H9 (cell line): Measurements from ENCODE around the gene ADARB2. TPM values are rescaled to one million over a fixed set of nuclear protein-coding genes. Genes with fewer than 3 reads are reported as not detected.

Source experiments
- DNase-seq: peaks from one replicate; pipeline ENCODE4 v3.0.0-alpha.2; 2017
- H2AFZ ChIP-seq: one replicate; pipeline ENCODE4 v1.6.1; 2013; ENCODE audit warnings: mild to moderate bottlenecking, low read length, control low read depth, moderate library complexity
- H2AK5ac ChIP-seq: 2 replicates; pipeline ENCODE4 v1.6.1; 2013; ENCODE audit warnings: low read length, control low read depth, mixed read lengths; ENCODE audit not compliant: insufficient read length
- H2BK120ac ChIP-seq: one replicate; pipeline ENCODE4 v1.6.1; 2013; ENCODE audit warnings: low read depth, mild to moderate bottlenecking, low read length, control low read depth, inconsistent platforms; ENCODE audit not compliant: poor library complexity, severe bottlenecking
- H2BK12ac ChIP-seq: 2 replicates; pipeline ENCODE4 v1.6.1; 2013; ENCODE audit warnings: low read length, control low read depth, mixed read lengths, low read depth; ENCODE audit not compliant: insufficient read length
- H2BK15ac ChIP-seq: 2 replicates; pipeline ENCODE4 v1.6.1; 2013; ENCODE audit warnings: low read depth, low read length, control low read depth
- H2BK20ac ChIP-seq: one replicate; pipeline ENCODE4 v1.6.1; 2013; ENCODE audit warnings: low read depth, mild to moderate bottlenecking, low read length, control low read depth, inconsistent platforms; ENCODE audit not compliant: poor library complexity, severe bottlenecking
- H2BK5ac ChIP-seq: 2 replicates; pipeline ENCODE4 v1.6.1; 2013; ENCODE audit warnings: low read length, control low read depth, mixed read lengths; ENCODE audit not compliant: insufficient read length
- H3K14ac ChIP-seq: 2 replicates; pipeline ENCODE4 v1.6.1; 2013; ENCODE audit warnings: low read length, control low read depth; ENCODE audit not compliant: insufficient read depth
- H3K18ac ChIP-seq: 2 replicates; pipeline ENCODE4 v1.6.1; 2013; ENCODE audit warnings: low read depth, mild to moderate bottlenecking, mixed read lengths, low read length, control low read depth; ENCODE audit not compliant: insufficient read length
- H3K23ac ChIP-seq: 2 replicates; pipeline ENCODE4 v1.6.1; 2013; ENCODE audit warnings: low read length, control low read depth, mixed read lengths, low read depth; ENCODE audit not compliant: insufficient read length
- H3K23me2 ChIP-seq: 2 replicates; pipeline ENCODE4 v1.6.1; 2013; ENCODE audit warnings: low read depth, mild to moderate bottlenecking, mixed read lengths, low read length, control low read depth; ENCODE audit not compliant: insufficient read length, poor library complexity, severe bottlenecking
- H3K27ac ChIP-seq: 2 replicates; pipeline ENCODE4 v1.5.1; 2013; ENCODE audit warnings: low read length, control low read depth, mixed read lengths, low read depth; ENCODE audit not compliant: insufficient read length
- H3K27me3 ChIP-seq: 2 replicates; pipeline ENCODE4 v1.6.1; 2013; ENCODE audit warnings: low read length, control low read depth, inconsistent platforms; ENCODE audit not compliant: insufficient read depth
- H3K4ac ChIP-seq: 2 replicates; pipeline ENCODE4 v1.6.1; 2013; ENCODE audit warnings: low read depth, mild to moderate bottlenecking, control low read depth, inconsistent platforms, low read length, moderate library complexity
- H3K4me1 ChIP-seq: 2 replicates; pipeline ENCODE4 v1.6.1; 2013; ENCODE audit warnings: low read length, control low read depth, inconsistent platforms; ENCODE audit not compliant: insufficient read depth
- H3K4me2 ChIP-seq: 2 replicates; pipeline ENCODE4 v1.6.1; 2013; ENCODE audit warnings: low read length, control low read depth, mixed read lengths; ENCODE audit not compliant: insufficient read length, insufficient read depth
- H3K56ac ChIP-seq: 2 replicates; pipeline ENCODE4 v1.6.1; 2013; ENCODE audit warnings: low read depth, mild to moderate bottlenecking, mixed read lengths, low read length, control low read depth; ENCODE audit not compliant: insufficient read length
- H3K79me1 ChIP-seq: 2 replicates; pipeline ENCODE4 v1.6.1; 2013; ENCODE audit warnings: low read depth, mild to moderate bottlenecking, moderate library complexity, low read length, control low read depth, inconsistent platforms; ENCODE audit not compliant: insufficient read depth, poor library complexity, severe bottlenecking
- H3K79me2 ChIP-seq: 2 replicates; pipeline ENCODE4 v1.6.1; 2013; ENCODE audit warnings: low read length, control low read depth, inconsistent platforms; ENCODE audit not compliant: insufficient read depth
- H3K9ac ChIP-seq: 2 replicates; pipeline ENCODE4 v1.6.1; 2013; ENCODE audit warnings: low read length, control low read depth, mixed read lengths; ENCODE audit not compliant: insufficient read length; ENCODE audit errors: extremely low read depth
- H3K9me3 ChIP-seq: one replicate; pipeline ENCODE4 v1.6.1; 2013; ENCODE audit warnings: low read depth, low read length, inconsistent platforms; ENCODE audit not compliant: control insufficient read depth
- H3T11ph ChIP-seq: one replicate; pipeline ENCODE4 v1.6.1; 2013; ENCODE audit warnings: mild to moderate bottlenecking, low read length, control low read depth, inconsistent platforms
- H4K20me1 ChIP-seq: one replicate; pipeline ENCODE4 v1.6.1; 2013; ENCODE audit not compliant: control insufficient read depth, insufficient read length, insufficient read depth
- H4K5ac ChIP-seq: 2 replicates; pipeline ENCODE4 v1.6.1; 2013; ENCODE audit warnings: low read depth, mild to moderate bottlenecking, mixed read lengths, low read length, control low read depth; ENCODE audit not compliant: insufficient read length
- H4K8ac ChIP-seq: replicated peaks from 2 replicates; pipeline ENCODE4 v1.6.1; 2013; ENCODE audit warnings: low read length, control low read depth, mixed read lengths, low read depth; ENCODE audit not compliant: insufficient read length
- H4K91ac ChIP-seq: 2 replicates; pipeline ENCODE4 v1.6.1; 2013; ENCODE audit warnings: low read depth, mild to moderate bottlenecking, moderate library complexity, mixed read lengths, low read length, control low read depth; ENCODE audit not compliant: insufficient read length
- H3K27ac Mint-ChIP-seq, 3 experiments: 2 replicates in 2 of 3; 3 replicates in 1 of 3; pipeline ENCODE4 v1.8.0; 2020 to 2021; ENCODE audit warnings: mixed read lengths in 3 of 3, mild to moderate bottlenecking in 1 of 3, moderate library complexity in 1 of 3
- H3K27me3 Mint-ChIP-seq: 2 replicates; pipeline ENCODE4 v1.8.0; 2021; ENCODE audit warnings: low read depth, mild to moderate bottlenecking, moderate library complexity, mixed read lengths
- H3K36me3 Mint-ChIP-seq, 3 experiments: 2 replicates in 2 of 3; 3 replicates in 1 of 3; pipeline ENCODE4 v1.8.0; 2020 to 2021; ENCODE audit warnings: low read depth in 3 of 3, mixed read lengths in 3 of 3; ENCODE audit not compliant: insufficient read depth in 1 of 3
- H3K4me1 Mint-ChIP-seq, 2 experiments: 2 replicates each; pipeline ENCODE4 v1.8.0; 2020; ENCODE audit warnings: mixed read lengths in 2 of 2
- H3K4me3 Mint-ChIP-seq, 2 experiments: 2 replicates in 1 of 2; 3 replicates in 1 of 2; pipeline ENCODE4 v1.8.0; 2020 to 2021; ENCODE audit warnings: mild to moderate bottlenecking in 2 of 2, mixed read lengths in 2 of 2, moderate library complexity in 1 of 2
- H3K9me3 Mint-ChIP-seq, 2 experiments: 2 replicates in 1 of 2; 3 replicates in 1 of 2; pipeline ENCODE4 v1.8.0; 2020; ENCODE audit warnings: mild to moderate bottlenecking in 2 of 2, mixed read lengths in 2 of 2, moderate library complexity in 1 of 2
- CTCF ChIP-seq: fragments of 200-600 bp; sonication (generic); conservative IDR thresholded peaks from 3 replicates; pipeline ENCODE4 v1.8.0; 2021; ENCODE audit warnings: antibody characterized with exemption, mild to moderate bottlenecking
- WGBS: extraction: QIAGEN DNeasy Blood & Tissue Kit; methylation state at CpG from one replicate; pipeline ENCODE4 v1.1.7; 2013; ENCODE audit warnings: missing lambda C conversion rate, low lambda C conversion rate, mixed read lengths; ENCODE audit not compliant: insufficient read length; ENCODE audit errors: extremely low coverage; 5-methylcytosine and 5-hydroxymethylcytosine counted together
- total RNA-seq: library from RNA; stranded (reverse); gene quantifications from 2 replicates; pipeline ENCODE4 v1.2.1, GENCODE V29; 2021

ADARB2 gene
- total RNA-seq, 1 experiment from 2014 or later: 0.87 TPM

- Histone ChIP-seq H3K27me3 (no peaks in the 10 kb centered on the region), H3K79me1 (no peaks in the 10 kb centered on the region), H3K4me1 (no peaks in the 10 kb centered on the region), H2AK5ac (no peak overlapping the region), H2BK120ac (no peak overlapping the region), H4K8ac (no peak overlapping the region), H3K9me3 (no peaks in the 10 kb centered on the region), H4K91ac (no peak overlapping the region), H3K4ac (no peak overlapping the region), H2AFZ (no peak overlapping the region), H3K9ac (no peak overlapping the region), H2BK20ac (no peak overlapping the region), H2BK5ac (no peak overlapping the region), H2BK12ac (no peak overlapping the region), H3T11ph (no peak overlapping the region), H3K18ac (no peak overlapping the region), H3K23me2 (no peaks in the 10 kb centered on the region), H3K4me2 (no peak overlapping the region), H4K5ac (no peak overlapping the region), H3K23ac (no peak overlapping the region), H2BK15ac (no peak overlapping the region), H3K56ac (no peak overlapping the region), H4K20me1 (no peaks in the 10 kb centered on the region), H3K79me2 (no peaks in the 10 kb centered on the region), H3K14ac (no peak overlapping the region), H3K27ac (no peak overlapping the region)
- TF ChIP-seq CTCF: no peak
- peaks cover 12% of the 10 kb centered on the region; the same call in 1 of the 2 replicates for H3K27me3 Mint-ChIP-seq
- peaks cover 11 to 21% of the 10 kb centered on the region in 2 experiments for H3K4me1 Mint-ChIP-seq
- H3K27ac Mint-ChIP-seq: no peak overlapping the region
- H3K36me3 Mint-ChIP-seq: no peaks in the 10 kb centered on the region
- no peak overlapping the region for H3K4me3 Mint-ChIP-seq
- no CpG with 5 or more reads among the region's 4 CpGs for WGBS
- no peak for DNase-seq
- no peaks in the 10 kb centered on the region for H3K9me3 Mint-ChIP-seq
These were observed 178.4 kb downstream of the ADARB2 start for GRCh38 chr10:1558906-1559305.
